ENCODE measurements around the gene PKP3.
"Not testable (repeated sequence)": the region's sequence is repeated elsewhere in the genome, so short reads cannot be mapped to it uniquely, and the experiment has no call there.

The PKP3 gene

GRCh38 chr11:400241-400689, 6.3 kb downstream of the PKP3 start:
- no peak for TF ChIP-seq CTCF (IDR thresholded peaks at IDR 0.05; ENCODE audit: borderline replicate concordance, insufficient read depth, low read depth, low read length)
- no peak overlapping the region for H3K4me3 ChIP-seq (ENCODE audit: low read depth, low read length)

GRCh38 chr11:401196-401595, 7.2 kb downstream of the PKP3 start:
- H3K4me3 ChIP-seq (ENCODE audit: low read depth, low read length), result not testable (repeated sequence)

GRCh38 chr11:403021-403760, 9.2 kb downstream of the PKP3 start:
- no peak for TF ChIP-seq CTCF (IDR thresholded peaks at IDR 0.05; ENCODE audit: borderline replicate concordance, insufficient read depth, low read depth, low read length)
- no peak overlapping the region for H3K4me3 ChIP-seq (ENCODE audit: low read depth, low read length)

GRCh38 chr11:403761-404431, 9.9 kb downstream of the PKP3 start:
- H3K4me3 ChIP-seq (ENCODE audit: low read depth, low read length), result no peak overlapping the region
- no peak for TF ChIP-seq CTCF (IDR thresholded peaks at IDR 0.05; ENCODE audit: borderline replicate concordance, insufficient read depth, low read depth, low read length)

- no peak overlapping the region for H3K4me3 ChIP-seq (ENCODE audit: low read depth, low read length)
- TF ChIP-seq CTCF (IDR thresholded peaks at IDR 0.05; ENCODE audit: borderline replicate concordance, insufficient read depth, low read depth, low read length), result no peak
Observed at GRCh38 chr11:404551-405264, 10.7 kb downstream of the PKP3 start.

GRCh38 chr11:405323-405953, 11.4 kb downstream of the PKP3 start:
- no peak overlapping the region for H3K4me3 ChIP-seq (ENCODE audit: low read depth, low read length)

More at GRCh38 chr11:405323-405953, 11.4 kb downstream of the PKP3 start:
- TF ChIP-seq CTCF (IDR thresholded peaks at IDR 0.05; ENCODE audit: borderline replicate concordance, insufficient read depth, low read depth, low read length), result no peak
